Right atrium auricular region (tissue), 2 donors: ENCODE measurements around the gene USP21. TPM values are rescaled to one million over a fixed set of nuclear protein-coding genes. Genes with fewer than 3 reads are reported as not detected.

Experiments
- DNase-seq: peaks from one replicate; pipeline ENCODE4 v3.0.0-alpha.2; 2019; ENCODE audit warnings: low spot score
- H3K27ac ChIP-seq, 2 donors: fragments of 200-600 bp; sonication (generic); 1 replicate in 1 of 2; 2 replicates in 1 of 2; pipeline ENCODE4 v1.5.1; 2016 to 2019
- H3K27me3 ChIP-seq, 2 donors: fragments of 200-600 bp; sonication (generic); one replicate each; pipeline versions ENCODE4 v1.5.1 to v1.6.0; 2017 to 2019
- H3K36me3 ChIP-seq: fragments of 200-600 bp; sonication (generic); one replicate; pipeline ENCODE4 v1.5.1; 2016
- H3K4me1 ChIP-seq, 2 donors: fragments of 200-600 bp; sonication (generic); one replicate each; pipeline versions ENCODE4 v1.5.1 to v1.6.0; 2017 to 2019
- H3K4me3 ChIP-seq, 2 donors: fragments of 200-600 bp; sonication (generic); 1 replicate in 1 of 2; 2 replicates in 1 of 2; pipeline ENCODE4 v1.5.1; 2017 to 2019; ENCODE audit warnings: mild to moderate bottlenecking in 1 of 2, moderate library complexity in 1 of 2
- H3K9me3 ChIP-seq, 2 donors: fragments of 200-600 bp; sonication (generic); one replicate each; pipeline ENCODE4 v1.5.1; 2019
- CTCF ChIP-seq, 2 donors: fragments of 200-600 bp; sonication (generic); IDR thresholded peaks; one replicate each; pipeline ENCODE4 v1.5.1; 2019; ENCODE audit warnings: antibody characterized with exemption in 2 of 2
- total RNA-seq, 2 donors: library from RNA; depleted of rRNA; stranded (reverse); fragments of >200 nt; gene quantifications; one replicate each; pipeline ENCODE4 v1.1.0, GENCODE V29; 2016

USP21 gene
- total RNA-seq, 2 donors from 2014 or later, result 13.5 to 14.4 TPM

- Histone ChIP-seq H3K27ac (peak overlapping the region; percentile 84 to 89), H3K27me3 (no peaks in the 10 kb centered on the region), H3K36me3 (peaks cover 39% of the 10 kb centered on the region), H3K4me3 (peak overlapping the region; percentile 75 to 90), H3K4me1 (peaks cover 0 to 19% of the 10 kb centered on the region in 2 donors), H3K9me3 (no peaks in the 10 kb centered on the region)
- DNase-seq, result no peak
- no peak for TF ChIP-seq CTCF (IDR thresholded peaks at IDR 0.05)
Observed at GRCh38 chr1:161166669-161167548, 7.6 kb downstream of the USP21 start.

DNA sequence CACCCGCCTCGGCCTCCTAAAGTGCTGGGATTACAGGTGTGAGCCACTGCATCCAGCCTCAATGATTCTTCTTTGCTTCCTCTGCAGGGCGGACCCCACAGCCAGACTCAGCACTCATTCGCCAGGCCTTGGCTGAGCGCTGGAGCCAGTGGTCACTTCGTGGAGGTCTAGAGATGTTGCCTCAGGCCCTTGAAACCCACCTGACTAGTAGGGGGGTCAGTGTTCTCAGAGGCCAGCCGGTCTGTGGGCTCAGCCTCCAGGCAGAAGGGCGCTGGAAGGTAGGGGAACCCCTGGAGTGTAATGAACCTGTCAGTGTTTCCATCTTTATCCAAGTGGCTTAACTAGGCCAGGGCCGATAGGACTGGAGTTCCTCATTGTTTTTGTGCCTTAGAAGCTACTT is 9.6 kb downstream of the USP21 start:
- Histone ChIP-seq H3K4me1 (peaks cover 3 to 34% of the 10 kb centered on the region in 2 donors), H3K36me3 (peaks cover 52% of the 10 kb centered on the region), H3K27me3 (no peaks in the 10 kb centered on the region), H3K9me3 (no peaks in the 10 kb centered on the region), H3K4me3 (no peak overlapping the region), H3K27ac (no peak overlapping the region)
- TF ChIP-seq CTCF (IDR thresholded peaks at IDR 0.05), result no peak
- DNase-seq, result no peak

DNA sequence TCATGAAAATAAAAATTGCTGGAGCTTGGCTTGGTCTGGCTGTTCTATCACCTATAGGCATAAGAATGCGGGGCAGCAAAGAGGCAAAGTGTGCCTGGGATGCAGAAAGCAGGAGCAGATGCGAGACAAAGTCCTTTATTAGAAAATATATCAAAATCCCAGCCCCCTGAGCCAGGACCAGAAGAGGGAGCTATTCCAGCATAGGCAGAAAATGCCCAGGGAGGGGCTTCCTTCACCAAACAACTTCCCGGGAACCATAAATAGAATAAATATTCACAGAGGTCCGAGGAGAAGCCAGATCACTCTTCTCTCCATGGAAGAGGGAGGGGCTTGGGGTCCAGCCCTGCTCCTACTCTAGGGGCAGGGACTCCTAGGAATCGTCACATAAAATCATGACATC is 11.9 kb downstream of the USP21 start:
- H3K4me1 ChIP-seq, result peaks cover 3 to 29% of the 10 kb centered on the region in 2 donors
- no peak overlapping the region for H3K27ac ChIP-seq
- DNase-seq, result no peak
- no peaks in the 10 kb centered on the region for H3K27me3 ChIP-seq
- TF ChIP-seq CTCF (IDR thresholded peaks at IDR 0.05), result no peak
- no peaks in the 10 kb centered on the region for H3K9me3 ChIP-seq
- no peak overlapping the region for H3K4me3 ChIP-seq
- H3K36me3 ChIP-seq, result peaks cover 63% of the 10 kb centered on the region

DNA sequence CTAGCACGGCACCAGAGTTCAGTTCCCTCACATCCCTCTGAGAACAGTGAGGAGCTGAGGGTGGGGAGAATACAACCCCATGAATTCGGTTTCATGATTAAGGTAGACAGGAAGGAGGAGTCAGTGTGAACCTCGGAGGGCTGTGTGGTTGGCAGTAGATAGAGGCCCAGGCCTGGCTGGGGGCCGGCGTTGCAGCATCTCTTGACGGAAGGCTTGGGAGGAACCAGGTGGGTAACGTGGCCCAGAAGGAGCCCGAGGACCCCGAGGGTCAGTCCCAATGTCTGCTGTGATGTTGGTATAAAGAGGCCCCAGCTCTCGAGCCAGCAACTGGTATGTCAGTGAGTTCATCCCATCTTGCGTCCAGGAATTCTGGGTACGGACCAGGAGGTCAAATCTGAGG is 12.4 kb downstream of the USP21 start:
- Histone ChIP-seq H3K36me3 (peaks cover 63% of the 10 kb centered on the region), H3K27me3 (no peaks in the 10 kb centered on the region), H3K4me3 (no peak overlapping the region), H3K4me1 (peaks cover 3 to 31% of the 10 kb centered on the region in 2 donors), H3K27ac (peak overlapping the region in 1 of 2 donors; percentile 19), H3K9me3 (no peaks in the 10 kb centered on the region)
- no peak for DNase-seq
- TF ChIP-seq CTCF (IDR thresholded peaks at IDR 0.05), result no peak

- DNase-seq, result no peak
- Histone ChIP-seq H3K27me3 (no peaks in the 10 kb centered on the region), H3K36me3 (peaks cover 63% of the 10 kb centered on the region), H3K4me3 (no peak overlapping the region), H3K27ac (peak overlapping the region; percentile 19 to 45), H3K4me1 (peaks cover 3 to 28% of the 10 kb centered on the region in 2 donors), H3K9me3 (no peaks in the 10 kb centered on the region)
- no peak for TF ChIP-seq CTCF (IDR thresholded peaks at IDR 0.05)
Observed at GRCh38 chr1:161172349-161172748, 13.0 kb downstream of the USP21 start.
